WI38 (cell line): ENCODE results near the gene AKAP12.

Source experiments
- H3K4me3 ChIP-seq: 2 replicates; pipeline ENCODE4 v1.5.1; 2011; ENCODE audit warnings: low read depth, mild to moderate bottlenecking, control low read depth, low read length
- TF ChIP-seq, protein P1 (sequence below): IDR thresholded peaks from 2 replicates; pipeline ENCODE4 v1.5.1; 2012; ENCODE audit warnings: low read depth, mild to moderate bottlenecking, control low read depth, low read length

Gene AKAP12

GRCh38 chr6:151240036-151240685, 394 bp downstream of the AKAP12 start:
- TF ChIP-seq, protein P1, sequence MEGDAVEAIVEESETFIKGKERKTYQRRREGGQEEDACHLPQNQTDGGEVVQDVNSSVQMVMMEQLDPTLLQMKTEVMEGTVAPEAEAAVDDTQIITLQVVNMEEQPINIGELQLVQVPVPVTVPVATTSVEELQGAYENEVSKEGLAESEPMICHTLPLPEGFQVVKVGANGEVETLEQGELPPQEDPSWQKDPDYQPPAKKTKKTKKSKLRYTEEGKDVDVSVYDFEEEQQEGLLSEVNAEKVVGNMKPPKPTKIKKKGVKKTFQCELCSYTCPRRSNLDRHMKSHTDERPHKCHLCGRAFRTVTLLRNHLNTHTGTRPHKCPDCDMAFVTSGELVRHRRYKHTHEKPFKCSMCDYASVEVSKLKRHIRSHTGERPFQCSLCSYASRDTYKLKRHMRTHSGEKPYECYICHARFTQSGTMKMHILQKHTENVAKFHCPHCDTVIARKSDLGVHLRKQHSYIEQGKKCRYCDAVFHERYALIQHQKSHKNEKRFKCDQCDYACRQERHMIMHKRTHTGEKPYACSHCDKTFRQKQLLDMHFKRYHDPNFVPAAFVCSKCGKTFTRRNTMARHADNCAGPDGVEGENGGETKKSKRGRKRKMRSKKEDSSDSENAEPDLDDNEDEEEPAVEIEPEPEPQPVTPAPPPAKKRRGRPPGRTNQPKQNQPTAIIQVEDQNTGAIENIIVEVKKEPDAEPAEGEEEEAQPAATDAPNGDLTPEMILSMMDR, result no peak
- H3K4me3 ChIP-seq, result peak overlapping the region; percentile 57

- peak overlapping the region; percentile 57 for H3K4me3 ChIP-seq
Observed at GRCh38 chr6:151240791-151241642, 1.2 kb downstream of the AKAP12 start.

DNA sequence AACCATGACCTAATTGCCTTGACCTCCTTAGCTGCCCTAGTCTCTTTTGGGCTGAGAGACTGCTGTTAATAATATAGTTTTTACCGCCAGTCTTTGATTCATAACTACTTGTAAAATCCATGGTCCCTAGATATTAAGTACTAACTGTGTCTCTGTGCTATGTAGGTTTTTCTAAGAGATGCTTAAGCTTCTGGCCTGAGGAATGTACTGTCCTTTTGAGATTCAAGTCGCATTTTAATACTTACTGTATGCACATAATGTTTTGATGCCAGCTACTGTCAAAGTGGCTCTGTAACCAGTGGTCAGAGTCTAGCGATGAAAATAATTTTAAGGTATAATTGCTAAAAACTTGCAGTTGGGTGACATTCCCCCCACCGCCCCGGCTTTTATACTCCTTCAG, 2.1 kb downstream of the AKAP12 start:
- TF ChIP-seq, protein P1, result no peak
- no peak overlapping the region for H3K4me3 ChIP-seq

More at GRCh38 chr6:151240791-151241642, 1.2 kb downstream of the AKAP12 start:
- TF ChIP-seq, protein P1, result no peak

DNA sequence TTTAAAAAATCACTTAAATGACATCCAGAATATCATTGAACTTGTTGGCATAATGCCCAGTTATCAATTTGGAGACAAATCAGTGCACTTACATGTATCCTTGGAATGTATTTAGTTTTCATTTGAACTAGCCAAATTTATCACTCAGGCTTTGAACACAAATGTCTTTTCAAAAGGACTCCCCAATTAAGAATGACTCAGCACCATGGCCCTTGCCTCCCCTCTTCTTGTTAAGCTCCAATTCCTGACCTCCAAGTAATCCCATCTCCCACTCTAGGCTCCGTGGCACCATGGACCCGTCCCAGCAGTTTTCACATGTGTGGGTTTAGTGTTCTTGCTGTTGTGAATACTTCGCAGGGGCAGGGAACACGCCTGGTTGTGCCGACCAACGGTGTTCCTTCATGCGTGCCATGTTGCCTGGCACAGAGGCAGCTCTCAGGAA, 2.7 kb downstream of the AKAP12 start:
- H3K4me3 ChIP-seq, result no peak overlapping the region
- TF ChIP-seq, protein P1, result no peak

- no peak overlapping the region for H3K4me3 ChIP-seq
Observed at GRCh38 chr6:151243481-151243880, 3.7 kb downstream of the AKAP12 start.

GRCh38 chr6:151247490-151247889, 7.7 kb downstream of the AKAP12 start:
- TF ChIP-seq, protein P1, result no peak
- no peak overlapping the region for H3K4me3 ChIP-seq

More at GRCh38 chr6:151243481-151243880, 3.7 kb downstream of the AKAP12 start:
- TF ChIP-seq, protein P1, result no peak

DNA sequence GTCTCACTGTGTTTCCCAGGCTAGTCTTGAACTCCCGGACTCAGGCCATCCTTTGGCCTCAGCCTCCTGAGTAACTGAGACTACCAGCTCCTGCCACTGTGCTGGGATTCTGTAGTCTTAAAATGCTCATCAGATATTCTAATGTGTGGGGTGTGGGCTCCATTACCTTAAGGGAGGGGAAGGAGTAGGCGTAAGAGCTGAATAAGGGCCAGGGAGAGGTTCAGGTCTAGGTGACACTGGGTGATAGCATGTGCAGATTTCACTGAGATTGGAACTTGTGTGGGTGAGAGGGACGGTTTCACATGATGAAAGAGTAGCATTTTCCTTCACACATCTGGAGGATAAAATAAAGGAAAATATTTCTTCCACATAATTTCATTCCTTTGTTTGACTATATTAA, 8.5 kb downstream of the AKAP12 start:
- no peak overlapping the region for H3K4me3 ChIP-seq
- TF ChIP-seq, protein P1, result no peak
